Right ventricle myocardium superior (tissue), 1 donor: ENCODE data around the gene GYG2. TPM values are rescaled to one million over a fixed set of nuclear protein-coding genes. Genes with fewer than 3 reads are reported as not detected.
"Not testable (repeated sequence)": the region's sequence is repeated elsewhere in the genome, so short reads cannot be mapped to it uniquely, and the experiment has no call there.

Experiments used
- ATAC-seq: fragments of 200-7000 bp; cut with Tn5 transposase; one replicate; pipeline ENCODE4 v1.9.1; 2020; ENCODE audit warnings: mild to moderate bottlenecking; ENCODE audit not compliant: poor library complexity
- DNase-seq: peaks from one replicate; pipeline ENCODE4 v3.0.0-alpha.2; 2020
- intact Hi-C: fragments of 100-400 bp; cut with DNase I; formaldehyde crosslinking; loops from one replicate; pipeline ENCODE4 v1.11.2; 2022
- long read RNA-seq: library from polyadenylated mRNA; unstranded; transcript quantifications from one replicate; pipeline ENCODE4 v2.0.0, GENCODE V29; 2021
- total RNA-seq: library from RNA; stranded (reverse); fragmentation: NEBNext Ultra II Directional; extraction: Animal tissue kit (Norgen Biotek cat#: 25700); gene quantifications from one replicate; pipeline ENCODE4 v1.2.1, GENCODE V29; 2021
- donor health status: DM: no; HTN: yes; CAD: no; lungs with severe emphysema.

Gene GYG2
- total RNA-seq = 1.3 TPM
- long read RNA-seq, partial matches to known transcripts = 0 of 1 reads
- long read RNA-seq, other reads (novel, unspliced or antisense) = 1 of 1 reads

DNA sequence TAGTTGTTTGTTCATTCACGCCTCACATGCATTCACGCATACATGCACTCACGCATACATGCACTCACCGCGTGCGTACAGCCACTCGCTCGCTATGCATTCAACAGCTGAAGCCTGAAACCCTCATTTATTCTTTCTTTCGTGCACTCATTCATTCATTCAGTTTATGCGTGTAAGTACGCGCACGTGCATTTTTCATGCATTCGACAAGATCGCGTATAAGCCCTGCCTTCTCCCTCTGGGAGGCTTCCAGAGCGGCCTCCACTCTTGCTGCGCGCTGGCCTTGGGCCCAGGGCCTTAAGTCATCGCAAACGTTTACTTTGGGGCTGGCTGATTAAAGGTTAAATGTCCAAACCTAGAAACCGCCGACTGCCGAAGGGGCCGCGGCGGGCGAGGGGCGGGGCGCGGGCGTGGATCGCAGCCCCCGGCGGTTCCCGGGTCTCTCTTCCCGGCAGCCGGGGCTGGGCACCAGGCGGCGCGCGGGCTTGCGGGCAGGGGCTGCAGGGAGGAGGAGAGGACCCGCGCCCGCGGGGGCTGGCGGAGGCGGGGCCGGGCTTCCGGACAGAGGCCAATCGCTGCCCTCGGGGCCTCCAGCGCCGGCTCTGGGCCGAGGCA, at the start of gene GYG2:
TSS of gene GYG2 (plus strand) at position 587 of the 615 bp plus-strand sequence. CDS start 1,259 bp downstream, outside the sequence.
- DNase-seq (no peak), ATAC-seq (peak; percentile 15)
- intact Hi-C loops = no loop called here

DNA sequence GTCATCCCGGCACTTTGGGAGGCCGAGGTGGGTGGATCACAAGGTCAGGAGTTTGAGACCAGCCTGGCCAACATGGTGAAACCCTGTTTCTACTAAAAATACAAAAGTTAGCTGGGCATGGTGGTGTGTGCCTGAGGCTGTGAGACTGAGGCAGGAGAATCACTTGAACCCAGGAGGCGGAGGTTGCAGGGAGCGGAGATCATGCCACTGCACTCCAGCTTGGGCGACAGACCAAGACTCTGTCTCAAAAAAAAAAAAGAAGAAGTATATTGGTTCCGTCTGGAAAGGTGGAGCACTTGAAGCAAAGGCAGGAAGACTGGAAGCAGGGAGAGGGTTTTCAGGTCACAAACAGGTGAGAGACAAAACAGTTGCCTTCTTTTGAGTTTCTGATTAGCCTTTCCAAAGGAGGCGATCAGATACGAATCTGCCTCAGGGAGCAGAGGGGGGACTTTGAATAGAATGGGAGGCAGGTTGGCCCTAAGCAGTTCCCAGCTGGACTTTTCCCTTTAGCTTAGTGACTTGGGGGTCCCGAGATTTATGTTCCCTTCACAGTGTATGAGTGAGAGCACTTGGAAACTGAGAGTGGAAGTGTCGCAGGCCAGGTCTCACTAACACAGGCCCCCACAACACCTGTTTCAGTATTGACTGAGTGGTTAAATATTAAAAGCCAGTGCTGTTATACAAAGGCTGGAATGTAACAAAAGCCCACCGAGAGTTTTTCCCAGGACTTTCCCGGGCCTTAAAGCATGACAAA, 48.1 kb upstream of the GYG2 start:
- intact Hi-C loops, DNase-seq: not testable (repeated sequence)

DNA sequence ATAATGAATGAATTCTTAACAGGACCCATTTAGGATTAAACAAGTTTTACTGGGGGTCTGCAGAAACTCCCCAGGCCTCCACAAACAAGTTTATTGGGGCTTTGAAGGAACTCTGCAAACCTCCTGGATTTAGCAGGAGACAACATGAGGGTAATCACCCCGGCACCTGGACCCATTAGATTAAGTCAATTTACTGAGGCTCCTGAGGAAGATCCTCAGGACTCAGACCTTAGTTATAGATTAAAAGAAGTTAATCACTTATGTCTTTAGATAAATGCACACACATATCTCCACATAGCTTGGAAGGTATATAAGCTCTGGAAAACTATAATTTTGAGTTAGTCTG, 47.5 kb upstream of the GYG2 start:
- intact Hi-C loops = no loop called here
- no peak for DNase-seq
- ATAC-seq = no peak

More for the DNA sequence above, 48.1 kb upstream of the GYG2 start:
- ATAC-seq = not testable (repeated sequence)

DNA sequence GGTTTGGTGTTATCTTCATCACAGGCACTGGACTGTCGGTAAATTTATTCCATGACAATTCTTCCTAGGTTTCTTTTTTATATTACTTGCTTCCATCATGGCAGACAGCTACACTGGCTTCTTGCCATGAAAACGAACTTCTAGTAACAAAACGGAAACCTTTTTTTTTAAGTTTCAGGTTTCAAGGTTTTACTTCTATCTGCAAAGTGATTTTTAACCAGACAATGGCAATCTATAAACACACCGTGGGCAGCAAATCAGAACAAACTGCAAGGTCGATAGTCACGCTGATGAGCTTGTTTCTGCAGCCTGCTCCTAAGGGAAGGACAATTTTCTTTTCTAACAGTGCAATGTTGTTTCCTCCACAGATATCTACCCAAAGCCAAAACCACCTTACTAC, 47.0 kb upstream of the GYG2 start:
- ATAC-seq = no peak
- intact Hi-C loops = no loop called here
- DNase-seq = no peak

DNA sequence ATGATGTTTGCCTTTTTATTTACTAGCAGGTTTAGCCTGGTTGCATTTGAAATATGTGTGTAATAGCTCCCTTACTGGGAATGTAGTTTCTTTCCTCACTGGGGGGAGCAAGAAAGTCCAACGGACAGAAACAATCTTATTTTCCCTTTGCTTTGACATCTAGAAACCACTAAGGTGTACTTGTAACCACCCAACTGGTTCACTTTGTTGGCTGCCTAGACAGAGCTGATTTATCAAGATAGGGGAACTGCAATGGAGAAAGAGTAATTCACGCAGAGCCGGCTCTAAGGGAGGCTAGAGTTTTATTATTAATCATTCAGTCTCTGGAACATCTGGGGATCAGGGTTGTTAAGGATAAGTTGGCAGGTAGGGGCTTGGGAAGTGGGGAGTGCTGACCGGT, 46.6 kb upstream of the GYG2 start:
- no peak for ATAC-seq
- DNase-seq = no peak
- intact Hi-C loops = no loop called here

DNA sequence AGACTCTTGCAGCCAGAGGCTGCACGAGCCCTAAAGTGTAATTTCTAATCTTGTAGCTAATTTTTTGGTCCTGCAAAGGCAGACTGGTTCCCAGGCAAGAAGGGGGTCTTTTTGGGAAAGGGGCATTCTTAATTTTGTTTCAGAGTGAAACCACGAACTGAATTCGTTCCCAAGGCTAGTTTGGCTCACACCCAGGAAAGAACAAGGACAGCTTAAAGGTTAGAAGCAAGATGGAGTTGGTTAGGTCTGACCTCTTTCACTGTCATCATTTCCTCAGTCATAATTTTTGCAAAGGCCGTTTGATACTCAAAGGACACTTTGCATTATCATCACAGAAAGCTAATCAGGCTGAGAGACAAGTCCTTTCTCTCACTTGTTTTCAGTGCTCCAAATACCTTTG, 46.0 kb upstream of the GYG2 start:
- intact Hi-C loops = no loop called here
- ATAC-seq (no peak), DNase-seq (no peak)

DNA sequence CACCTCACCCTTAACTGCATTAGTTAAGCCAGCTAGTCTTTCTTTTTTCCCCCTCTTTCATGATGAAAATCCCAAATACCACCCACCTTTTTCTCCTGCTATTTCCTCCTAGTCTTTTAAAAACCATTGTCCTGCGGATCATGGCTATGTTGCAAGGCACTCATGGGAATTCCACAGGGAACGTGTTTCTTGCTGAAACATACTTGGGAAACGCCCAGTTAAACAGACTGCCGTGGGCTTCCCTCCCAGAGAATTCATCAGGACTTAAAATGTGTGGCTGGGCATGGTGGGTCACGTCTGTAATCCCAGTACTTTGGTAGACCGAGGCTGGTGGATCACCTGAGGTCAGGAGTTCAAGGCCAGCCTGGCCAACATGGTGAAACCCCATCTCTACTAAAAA, 44.7 kb upstream of the GYG2 start:
- ATAC-seq = no peak
- intact Hi-C loops = no loop called here
- no peak for DNase-seq

DNA sequence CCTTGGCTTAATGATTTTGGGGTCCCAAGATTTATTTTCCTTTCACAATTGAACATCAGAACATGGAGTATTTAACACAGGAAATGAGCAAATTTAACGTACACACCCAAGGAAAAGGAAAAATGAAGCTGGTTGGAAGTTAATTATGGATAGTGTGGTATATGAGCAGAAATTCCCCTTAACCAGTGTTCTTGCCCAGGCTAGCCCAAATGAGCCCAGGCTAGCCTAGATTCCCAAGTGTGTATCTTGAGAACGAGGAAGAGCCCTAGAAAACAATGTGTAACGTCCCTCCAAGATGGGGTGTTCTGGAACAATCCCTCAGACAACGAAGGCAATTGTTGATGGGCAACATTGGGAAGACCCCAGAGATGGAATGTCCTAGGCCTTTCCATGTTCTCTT, 43.2 kb upstream of the GYG2 start:
- DNase-seq (no peak), ATAC-seq (no peak)
- intact Hi-C loops = no loop called here

DNA sequence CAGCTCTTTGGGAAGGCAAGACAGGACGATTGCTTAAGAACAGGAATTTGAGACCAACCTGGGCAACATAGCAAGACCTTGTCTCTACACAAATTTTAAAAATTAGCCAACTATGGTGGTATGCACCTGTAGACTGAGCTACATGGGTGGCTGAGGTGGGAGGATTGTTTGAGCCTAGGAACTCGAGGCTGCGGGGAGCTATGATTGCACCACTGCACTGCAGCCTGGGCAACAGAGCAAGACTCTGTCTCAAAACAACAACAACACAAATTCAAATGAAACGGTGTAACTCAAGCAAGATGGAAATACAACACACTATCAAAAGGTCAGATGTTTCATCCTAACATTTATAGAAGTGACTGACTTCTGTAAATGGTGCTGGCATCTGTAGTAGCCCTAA, 39.8 kb upstream of the GYG2 start:
- DNase-seq (no peak), ATAC-seq (no peak)
- intact Hi-C loops = no loop called here

DNA sequence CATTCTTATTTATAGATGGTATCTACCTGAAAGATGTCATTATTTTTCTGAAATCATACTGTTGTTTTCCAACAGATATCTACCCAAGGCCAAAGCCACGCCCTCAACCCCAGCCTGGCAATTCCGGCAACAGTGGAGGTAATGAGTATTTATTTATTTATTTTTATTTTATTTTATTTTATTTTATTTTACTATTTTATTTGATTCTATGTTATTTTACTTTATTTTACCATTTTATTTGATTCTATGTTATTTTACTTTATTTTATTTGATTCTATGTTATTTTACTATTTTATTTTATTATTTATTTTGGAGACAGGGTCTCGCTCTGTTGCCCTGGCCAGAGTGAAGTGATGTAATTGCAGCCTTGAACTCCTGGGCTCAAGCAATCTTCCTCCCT, 39.2 kb upstream of the GYG2 start:
- no peak for ATAC-seq
- no peak for DNase-seq
- intact Hi-C loops = no loop called here

DNA sequence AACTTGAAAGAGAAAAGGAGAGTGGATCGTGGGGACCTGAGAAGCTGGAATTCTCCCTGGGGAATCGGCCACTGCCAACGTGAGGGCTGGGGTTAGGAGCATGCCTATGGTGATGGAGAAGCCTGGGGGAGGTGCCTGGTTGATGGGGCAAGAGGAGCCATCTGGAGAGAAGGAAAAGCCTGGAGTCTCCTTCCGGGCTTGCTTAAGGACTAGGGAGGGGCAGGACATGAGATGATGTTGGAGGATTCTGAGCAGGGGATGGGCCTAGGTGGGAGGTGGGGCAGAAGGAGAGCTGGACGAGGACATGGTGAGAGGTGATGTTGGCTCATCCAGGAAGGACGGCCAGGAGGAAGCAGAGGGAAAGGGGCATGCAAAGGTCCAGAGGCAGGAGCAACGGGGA, 35.0 kb upstream of the GYG2 start:
- intact Hi-C loops = no loop called here
- no peak for ATAC-seq
- no peak for DNase-seq

DNA sequence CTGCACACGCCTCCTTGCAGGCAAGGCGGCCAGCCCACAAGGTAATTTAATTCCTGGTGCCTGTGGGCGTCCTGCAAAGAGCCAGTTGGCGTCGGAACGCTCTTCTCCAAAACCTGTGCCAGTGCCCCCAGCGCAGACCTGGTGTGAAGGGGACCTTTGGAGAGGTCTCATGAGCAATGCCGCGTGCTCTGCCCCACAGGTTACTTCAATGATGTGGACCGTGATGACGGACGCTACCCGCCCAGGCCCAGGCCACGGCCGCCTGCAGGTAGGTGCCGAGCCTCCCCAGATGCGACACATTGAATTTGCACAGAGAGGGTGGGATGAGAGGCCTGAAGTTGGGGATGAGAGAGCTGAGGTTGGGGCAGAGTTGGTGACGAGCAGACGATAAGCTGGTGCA, 34.4 kb upstream of the GYG2 start:
- intact Hi-C loops = no loop called here
- no peak for ATAC-seq

DNA sequence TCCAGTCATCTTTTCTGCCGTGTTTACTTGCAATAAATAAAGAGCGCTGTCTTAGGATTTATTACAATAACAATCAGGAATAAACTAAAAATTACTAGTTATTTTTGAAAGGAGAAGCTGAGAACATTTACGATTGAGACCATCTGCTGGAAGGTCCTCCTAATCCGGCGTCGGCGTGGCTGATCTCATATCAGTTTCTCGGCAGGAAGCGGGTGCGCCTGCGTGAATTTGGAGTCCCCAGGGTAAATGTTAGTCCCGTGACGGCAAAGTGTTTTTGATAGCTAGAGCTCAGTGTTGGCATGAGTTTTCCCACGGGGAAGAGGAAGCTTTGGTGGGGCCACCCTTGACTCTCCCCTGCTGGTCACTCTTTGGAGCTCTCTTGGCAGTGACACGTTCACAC, 31.9 kb upstream of the GYG2 start:
- ATAC-seq, DNase-seq, intact Hi-C loops: not testable (repeated sequence)

More for the DNA sequence above, 34.4 kb upstream of the GYG2 start:
- no peak for DNase-seq

DNA sequence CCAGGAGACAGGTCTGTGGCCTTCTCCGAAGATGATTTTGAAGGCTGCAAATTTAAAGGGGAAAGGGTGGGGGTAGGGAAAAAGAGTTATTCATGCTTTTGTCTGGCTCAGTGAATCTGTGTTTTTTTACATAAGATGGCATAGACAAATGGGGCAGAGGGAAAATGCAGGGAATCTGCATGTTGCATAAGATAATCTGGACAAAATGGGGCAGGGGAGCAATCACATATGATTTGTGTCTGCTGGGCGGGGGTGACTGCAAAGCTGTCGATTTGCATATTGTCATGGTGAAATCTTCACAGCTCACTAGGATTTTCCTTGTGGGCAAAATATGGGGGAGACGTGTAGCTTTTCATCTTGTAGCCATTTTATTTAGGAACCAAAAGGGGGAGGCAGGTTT, 29.4 kb upstream of the GYG2 start:
- DNase-seq (no peak), ATAC-seq (no peak)
- intact Hi-C loops = no loop called here

DNA sequence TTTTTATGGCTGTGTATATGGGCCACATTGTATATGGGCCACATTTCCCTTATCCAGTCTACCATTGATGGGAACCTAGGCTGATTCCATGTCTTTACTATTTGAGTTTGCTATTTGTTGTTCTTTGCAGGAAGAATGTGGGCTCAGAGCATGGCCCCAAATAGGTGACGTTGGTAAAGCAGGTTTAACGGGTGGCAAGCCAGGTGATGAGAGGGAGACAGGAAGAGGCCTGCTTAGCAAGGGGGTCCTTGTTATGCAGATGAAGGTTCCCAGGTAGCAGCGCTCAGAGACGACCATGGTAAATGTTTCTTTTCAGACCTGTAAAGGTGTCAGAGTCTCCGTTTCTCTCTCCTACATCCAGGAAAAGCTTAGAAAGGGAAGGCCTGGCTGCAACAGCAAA, 28.8 kb upstream of the GYG2 start:
- intact Hi-C loops, DNase-seq, ATAC-seq: not testable (repeated sequence)

DNA sequence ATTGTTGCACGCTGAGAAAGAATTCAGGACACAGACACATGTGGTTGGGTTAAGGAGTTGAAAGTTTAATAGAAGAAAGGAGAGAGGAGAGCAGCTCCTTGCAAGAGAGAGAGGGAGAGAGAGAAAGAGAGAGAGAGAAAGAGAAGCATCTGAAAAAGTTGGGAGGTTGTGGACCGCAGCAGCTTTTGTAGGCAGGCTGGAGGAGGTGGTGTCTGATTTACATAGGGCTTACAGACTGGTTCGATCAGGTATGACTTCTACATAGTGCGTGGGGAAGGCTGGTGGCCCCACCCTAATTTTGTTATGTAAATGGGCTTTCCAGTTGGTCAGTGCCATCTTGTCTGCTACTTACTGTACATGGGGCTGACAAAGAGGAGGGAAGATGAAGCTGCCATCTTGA, 27.5 kb upstream of the GYG2 start:
- intact Hi-C loops = no loop called here
- ATAC-seq = no peak

DNA sequence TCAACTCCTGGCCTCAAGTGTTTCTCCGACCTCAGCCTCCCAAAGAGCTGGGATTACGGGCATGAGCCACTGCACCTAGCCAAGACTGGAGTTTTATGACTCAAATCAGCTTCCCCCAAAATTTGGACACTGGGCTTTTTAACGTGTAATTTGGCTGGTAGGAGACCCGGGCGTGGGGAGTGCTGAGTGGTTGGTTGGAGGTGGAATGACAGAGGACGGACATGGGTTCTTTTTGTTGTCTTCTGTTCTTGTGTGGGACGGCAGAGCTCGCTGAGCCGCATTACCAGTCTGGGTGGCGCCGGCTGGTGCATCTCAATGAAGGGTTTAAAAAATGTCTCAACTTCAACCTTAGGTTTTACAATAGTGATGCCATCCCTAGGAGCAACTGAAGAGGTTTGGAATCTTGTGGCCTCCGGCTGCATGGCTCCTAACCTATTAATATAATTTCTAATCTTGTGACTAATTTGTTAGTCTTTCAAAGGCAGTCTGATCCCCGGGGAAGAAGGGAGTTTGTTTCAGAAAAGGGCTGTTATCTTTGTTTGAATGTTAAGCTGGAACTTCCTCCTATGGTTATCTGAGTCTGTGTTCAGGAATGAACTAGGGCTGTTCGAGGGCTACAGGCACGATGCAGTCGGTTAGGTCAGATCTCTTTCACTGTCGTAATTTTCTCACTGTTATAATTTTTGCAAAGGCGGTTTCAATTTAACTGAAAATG, 26.2 kb upstream of the GYG2 start:
- ATAC-seq, intact Hi-C loops, DNase-seq: not testable (repeated sequence)

More for the DNA sequence above, 27.5 kb upstream of the GYG2 start:
- no peak for DNase-seq

DNA sequence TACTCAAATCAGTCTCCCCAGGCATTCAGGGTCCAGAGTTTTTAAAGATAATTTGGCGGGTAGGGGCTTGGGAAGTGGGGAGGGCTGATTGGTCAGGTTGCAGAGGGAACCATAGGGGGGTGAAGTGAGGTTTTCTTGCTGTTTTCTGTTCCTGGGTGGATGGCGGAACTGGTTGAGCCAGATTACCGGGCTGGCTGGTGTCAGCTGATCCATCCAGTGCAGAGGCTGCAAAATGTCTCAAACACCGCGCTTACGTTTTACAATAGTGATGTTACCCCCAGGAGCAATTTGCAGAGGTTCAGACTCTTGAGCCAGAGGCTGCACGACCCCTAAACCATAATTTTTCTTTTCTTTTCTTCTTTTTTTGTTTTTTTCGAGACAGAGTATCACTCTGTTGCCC, 25.2 kb upstream of the GYG2 start:
- DNase-seq, ATAC-seq, intact Hi-C loops: not testable (repeated sequence)

DNA sequence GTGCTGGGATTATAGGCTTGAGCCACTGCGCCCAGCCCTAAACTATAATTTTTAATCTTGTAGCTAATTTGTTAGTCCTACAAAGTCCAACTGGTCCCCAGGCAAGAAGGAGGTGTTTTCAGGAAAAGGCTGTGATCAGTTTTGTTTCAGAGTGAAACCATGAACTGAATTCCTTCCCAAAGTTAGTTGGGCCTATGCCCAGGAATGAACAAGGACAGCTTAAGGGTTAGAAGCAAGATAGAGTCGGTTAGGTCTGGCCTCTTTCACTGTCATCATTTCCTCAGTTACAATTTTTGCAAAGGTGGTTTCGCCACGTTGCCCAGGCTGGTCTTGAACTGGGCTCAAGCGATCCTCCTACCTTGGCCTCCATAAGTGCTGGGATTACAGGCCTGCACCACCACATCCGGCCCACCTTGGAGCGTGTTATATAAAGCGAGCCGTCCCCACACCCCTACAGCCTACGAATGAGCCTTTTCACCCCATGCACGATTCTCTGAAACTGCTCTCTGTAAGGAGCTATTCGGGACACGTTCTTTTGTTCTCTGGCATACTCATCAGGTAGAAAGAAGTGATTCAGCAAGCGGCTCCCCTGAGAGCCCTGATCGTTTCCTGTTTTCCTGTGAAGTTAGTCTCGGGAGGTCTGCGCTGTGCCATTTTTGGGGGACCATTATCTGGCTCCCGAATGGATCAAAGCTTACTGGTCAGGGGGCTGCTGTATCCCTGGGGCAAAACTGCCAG, 24.5 kb upstream of the GYG2 start:
- DNase-seq, intact Hi-C loops, ATAC-seq: not testable (repeated sequence)
